ENCODE data around the gene PDHB.

Gene PDHB

DNA sequence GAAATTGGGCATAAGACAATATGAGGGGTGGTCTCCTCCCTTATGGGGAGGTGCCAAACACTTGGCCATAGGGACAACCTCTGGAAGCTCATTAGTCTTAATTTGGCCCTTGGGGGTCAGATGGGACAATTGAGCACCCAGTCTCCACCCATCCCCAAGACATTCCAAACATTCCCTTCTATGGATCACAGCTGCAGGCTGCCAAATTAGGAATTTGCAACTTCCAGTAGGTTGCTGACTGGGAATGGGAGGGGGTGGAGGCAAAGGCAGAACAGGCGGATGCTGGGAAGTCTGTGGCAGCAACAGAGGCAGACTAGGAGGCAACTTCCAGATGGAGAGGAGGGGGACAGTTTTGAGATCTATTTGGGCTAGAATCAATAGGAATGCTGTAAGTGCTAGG lies 1.4 kb upstream of the PDHB start:
- no peak for TF ChIP-seq CTCF (IDR thresholded peaks at IDR 0.05; ENCODE audit: control insufficient read depth, extremely low read depth, insufficient read depth)
- no peak overlapping the region for H3K4me3 ChIP-seq (ENCODE audit: low read depth, low read length)
- DNase-seq (ENCODE audit: low read depth) = no peak

GRCh38 chr3:58434511-58434910 lies 879 bp upstream of the PDHB start:
- peak overlapping the region; percentile 78 for H3K4me3 ChIP-seq (ENCODE audit: low read depth, low read length)
- no peak for DNase-seq (ENCODE audit: low read depth)
- TF ChIP-seq CTCF (IDR thresholded peaks at IDR 0.05; ENCODE audit: control insufficient read depth, extremely low read depth, insufficient read depth) = no peak

- no peak for TF ChIP-seq CTCF (IDR thresholded peaks at IDR 0.05; ENCODE audit: control insufficient read depth, extremely low read depth, insufficient read depth)
- DNase-seq (ENCODE audit: low read depth) = peak; percentile 1
- peak overlapping the region; percentile 78 for H3K4me3 ChIP-seq (ENCODE audit: low read depth, low read length)
Measured at GRCh38 chr3:58434168-58434504, 504 bp upstream of the PDHB start.

GRCh38 chr3:58432905-58433304 lies 727 bp downstream of the PDHB start:
- H3K4me3 ChIP-seq (ENCODE audit: low read depth, low read length) = peak overlapping the region; percentile 78
- no peak for TF ChIP-seq CTCF (IDR thresholded peaks at IDR 0.05; ENCODE audit: control insufficient read depth, extremely low read depth, insufficient read depth)
- no peak for DNase-seq (ENCODE audit: low read depth)

- TF ChIP-seq CTCF (IDR thresholded peaks at IDR 0.05; ENCODE audit: control insufficient read depth, extremely low read depth, insufficient read depth) = no peak
- H3K4me3 ChIP-seq (ENCODE audit: low read depth, low read length) = no peak overlapping the region
- no peak for DNase-seq (ENCODE audit: low read depth)
Measured at GRCh38 chr3:58429657-58430056, 4.0 kb downstream of the PDHB start.

DNA sequence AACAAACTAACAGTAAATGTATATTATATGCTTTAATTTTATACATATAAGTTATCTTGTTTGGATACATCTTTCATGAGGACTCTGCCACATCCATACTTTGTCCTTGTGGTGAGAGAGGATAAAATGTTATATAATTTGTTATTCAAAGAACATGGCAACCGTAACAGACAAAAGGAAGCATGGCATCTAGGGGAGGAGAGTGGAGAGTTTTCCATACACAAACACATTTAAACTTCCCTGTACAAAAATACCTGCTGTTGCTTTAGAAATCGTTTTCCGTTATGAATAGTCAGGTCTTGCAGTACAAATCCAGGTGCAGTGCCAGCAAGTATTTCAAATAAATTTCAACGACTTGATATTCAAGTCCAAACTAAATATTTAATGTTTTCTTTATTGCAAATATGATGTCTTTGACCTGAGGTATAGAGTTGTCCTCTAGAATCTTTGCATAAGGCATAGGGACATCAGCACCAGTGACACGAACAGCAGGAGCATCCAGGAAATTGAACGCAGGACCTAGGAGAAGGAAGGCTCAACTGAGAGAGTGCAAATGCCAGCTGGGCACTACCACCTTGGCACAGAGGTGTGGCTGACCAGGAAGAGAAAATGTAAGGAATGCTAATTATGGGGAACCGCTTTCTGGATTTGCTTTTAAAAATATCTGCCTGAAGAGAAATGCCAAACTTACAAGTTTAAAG lies 5.8 kb downstream of the PDHB start:
- no peak for TF ChIP-seq CTCF (IDR thresholded peaks at IDR 0.05; ENCODE audit: control insufficient read depth, extremely low read depth, insufficient read depth)
- H3K4me3 ChIP-seq (ENCODE audit: low read depth, low read length) = no peak overlapping the region
- DNase-seq (ENCODE audit: low read depth) = peak; percentile 80

GRCh38 chr3:58425782-58426181 lies 7.8 kb downstream of the PDHB start:
- no peak for DNase-seq (ENCODE audit: low read depth)
- no peak for TF ChIP-seq CTCF (IDR thresholded peaks at IDR 0.05; ENCODE audit: control insufficient read depth, extremely low read depth, insufficient read depth)
- no peak overlapping the region for H3K4me3 ChIP-seq (ENCODE audit: low read depth, low read length)
